HepG2 (cell line): Measurements from ENCODE around the gene GALNT16. TPM values are rescaled to one million over a fixed set of nuclear protein-coding genes. Genes with fewer than 3 reads are reported as not detected.

Experiments used
- ATAC-seq: fragments of 200-7000 bp; cut with Tn5 transposase; 3 replicates; pipeline ENCODE4 v1.9.1; 2020; ENCODE audit warnings: mild to moderate bottlenecking, moderate library complexity
- BruUV-seq: library from RNA; stranded (reverse); fragments of 400-500 nt; replicated peaks from 2 replicates; lab custom pipeline; 2021; lab: Mats Ljungman, UMichigan
- CTCF ChIA-PET: fragments of 300-600 bp; formaldehyde crosslinking; extraction: SDS; loops from one replicate; lab custom pipeline; 2021; ENCODE audit warnings: low total read pairs, inconsistent platforms, low intra/inter-chr PET ratio; lab: Yijun Ruan, JAX
- POLR2A ChIA-PET: fragments of 350-600 bp; sonication (Branson Sonifier 250); formaldehyde crosslinking; loops from one replicate; lab custom pipeline; 2020; ENCODE audit warnings: antibody characterized with exemption, inconsistent platforms; lab: Yijun Ruan, JAX
- DNase-seq: peaks from one replicate; pipeline ENCODE4 v3.0.0-alpha.2; 2015; ENCODE audit warnings: low spot score
- FAIRE-seq: peaks from 3 replicates; lab custom pipeline; 2011; peaks lifted over from hg19 to GRCh38; lab: Jason Lieb, UNC
- H2AFZ ChIP-seq: one replicate; pipeline ENCODE4 v1.6.1; 2011; ENCODE audit warnings: low read length, inconsistent platforms
- H3K27ac ChIP-seq: fragments of 300-600 bp; 3 replicates; pipeline ENCODE4 v1.8.0; 2011; ENCODE audit warnings: mixed run types, mild to moderate bottlenecking, mixed read lengths, low read length, inconsistent platforms; ENCODE audit not compliant: insufficient read depth; ENCODE audit errors: extremely low read length
- H3K27me3 ChIP-seq, 2 experiments: fragments of 200-600 bp in 1 of 2; 2 replicates in 1 of 2; 3 replicates in 1 of 2; pipeline versions ENCODE4 v1.6.0 to v1.8.0; 2011; ENCODE audit warnings: low read length in 2 of 2, mild to moderate bottlenecking in 2 of 2, moderate library complexity in 2 of 2, inconsistent platforms in 1 of 2; ENCODE audit not compliant: insufficient read depth in 2 of 2, control insufficient read depth in 1 of 2
- H3K36me3 ChIP-seq, 2 experiments: fragments of 200-600 bp in 1 of 2; replicated peaks in 1 of 2; 2 replicates in 1 of 2; 3 replicates in 1 of 2; pipeline versions ENCODE4 v1.5.1 to v1.8.0; 2011; ENCODE audit warnings: low read length in 2 of 2, inconsistent platforms in 1 of 2; ENCODE audit not compliant: insufficient read depth in 2 of 2, control insufficient read depth in 1 of 2
- H3K4me1 ChIP-seq: 2 replicates; pipeline ENCODE4 v1.5.1; 2012; ENCODE audit warnings: low read length, inconsistent platforms; ENCODE audit not compliant: insufficient read depth
- H3K4me2 ChIP-seq: 2 replicates; pipeline ENCODE4 v1.6.0; 2011; ENCODE audit warnings: low read depth, low read length, inconsistent platforms
- H3K4me3 ChIP-seq, 3 experiments: fragments of 200-600 bp in 1 of 3; sonication (generic), shearing (Covaris generic) in 1 of 3; replicated peaks in 1 of 3; 2 replicates each; pipeline ENCODE4 v1.5.1; 2011 to 2016; ENCODE audit warnings: low read length in 3 of 3, inconsistent platforms in 2 of 3, low read depth in 2 of 3, mild to moderate bottlenecking in 2 of 3, control low read depth in 1 of 3, mixed read lengths in 1 of 3; ENCODE audit not compliant: insufficient read depth in 1 of 3
- H3K79me2 ChIP-seq: one replicate; pipeline ENCODE4 v1.6.1; 2011; ENCODE audit warnings: low read length, inconsistent platforms; ENCODE audit not compliant: insufficient read depth
- H3K9ac ChIP-seq: 2 replicates; pipeline ENCODE4 v1.6.0; 2011; ENCODE audit warnings: mild to moderate bottlenecking, low read depth, low read length, inconsistent platforms; ENCODE audit not compliant: insufficient read depth
- H3K9me3 ChIP-seq: 2 replicates; pipeline ENCODE4 v1.5.1; 2012; ENCODE audit warnings: mild to moderate bottlenecking, low read length
- H4K20me1 ChIP-seq: 2 replicates; pipeline ENCODE4 v1.6.0; 2011; ENCODE audit warnings: inconsistent platforms, mild to moderate bottlenecking, low read length, moderate library complexity; ENCODE audit not compliant: insufficient read depth
- FOXP1 ChIP-seq, 2 experiments: fragments of 450-650 bp in 1 of 2; IDR thresholded peaks; 2 replicates each; pipeline ENCODE4 v1.6.1; 2017 to 2018; ENCODE audit warnings: antibody characterized with exemption in 1 of 2
- GLI4 ChIP-seq: sonication (generic); formaldehyde crosslinking; IDR thresholded peaks from 2 replicates; pipeline ENCODE4 v1.5.1; 2020; ENCODE audit warnings: missing genetic modification reagents, mild to moderate bottlenecking, moderate library complexity, borderline replicate concordance
- HNRNPL ChIP-seq: fragments of 200-400 bp; formaldehyde crosslinking; IDR thresholded peaks from 2 replicates; pipeline ENCODE4 v1.6.1; 2017; ENCODE audit warnings: mild to moderate bottlenecking, low read depth, low read length
- MXI1 ChIP-seq: IDR thresholded peaks from 3 replicates; pipeline ENCODE4 v1.6.1; 2012; ENCODE audit warnings: low read depth, low read length, inconsistent platforms, borderline replicate concordance
- REXO4 ChIP-seq: sonication (generic); formaldehyde crosslinking; IDR thresholded peaks from 2 replicates; pipeline ENCODE4 v1.8.0; 2022; ENCODE audit warnings: missing genetic modification reagents, mild to moderate bottlenecking, borderline replicate concordance
- SOX5 ChIP-seq: IDR thresholded peaks from 2 replicates; pipeline ENCODE4 v1.6.1; 2016; ENCODE audit warnings: borderline replicate concordance
- ZNF121 ChIP-seq: sonication (generic); formaldehyde crosslinking; IDR thresholded peaks from 2 replicates; pipeline ENCODE4 v1.5.0; 2020; ENCODE audit warnings: mild to moderate bottlenecking, missing genetic modification reagents
- ZNF530 ChIP-seq: sonication (generic); formaldehyde crosslinking; IDR thresholded peaks from 2 replicates; pipeline ENCODE4 v1.5.0; 2020; ENCODE audit warnings: low read depth, mild to moderate bottlenecking, missing genetic modification reagents
- ZNF703 ChIP-seq: sonication (generic); formaldehyde crosslinking; IDR thresholded peaks from 2 replicates; pipeline ENCODE4 v1.5.1; 2020; ENCODE audit warnings: missing genetic modification reagents, mild to moderate bottlenecking, moderate library complexity, borderline replicate concordance
- WGBS: methylation state at CpG from one replicate; pipeline ENCODE4 v1.1.6; 2017; ENCODE audit warnings: low lambda C conversion rate; 5-methylcytosine and 5-hydroxymethylcytosine counted together
- in situ Hi-C: cut with HindIII; loops from 2 replicates; pipeline ENCODE4 v1.10.0; 2017; ENCODE audit warnings: low pct_unique_long_range_greater_than_20kb; ENCODE audit not compliant: extremely low pct_ligation_motif_present
- intact Hi-C: fragments of 100-400 bp; cut with micrococcal nuclease; formaldehyde crosslinking; loops from one replicate; pipeline ENCODE4 v1.10.0; 2022; ENCODE audit not compliant: unreplicated experiment
- polyA plus RNA-seq, 8 experiments: library from polyadenylated mRNA; depleted of rRNA in 3 of 8; stranded (reverse) in 7 of 8; unstranded in 1 of 8; fragments of >200 nt; fragmentation: Illumina TruSeq in 4 of 8; extraction: Trizol in 4 of 8; gene quantifications; 2 replicates each; pipeline versions ENCODE4 v1.2.1 to v1.2.3, GENCODE V29; 2011 to 2016; ENCODE audit warnings: low read depth in 4 of 8, missing spikeins in 1 of 8, mixed read lengths in 1 of 8; ENCODE audit not compliant: insufficient read depth in 1 of 8
- total RNA-seq, 5 experiments: library from RNA; depleted of rRNA; stranded (reverse); fragments of >200 nt; fragmentation: Illumina TruSeq; extraction: Trizol; gene quantifications; 2 replicates each; pipeline ENCODE4 v1.2.3, GENCODE V29; 2016; ENCODE audit warnings: low read depth in 1 of 5
- TF ChIP-seq, protein P1 (sequence below): sonication (generic); formaldehyde crosslinking; IDR thresholded peaks from 2 replicates; pipeline ENCODE4 v1.5.0; 2020; ENCODE audit warnings: mild to moderate bottlenecking, missing genetic modification reagents, borderline replicate concordance
- TF ChIP-seq, protein P2 (sequence below): sonication (generic); formaldehyde crosslinking; IDR thresholded peaks from 2 replicates; pipeline ENCODE4 v1.4.0; 2020; ENCODE audit warnings: mild to moderate bottlenecking, missing genetic modification reagents
- TF ChIP-seq, protein P3 (sequence below): IDR thresholded peaks from 2 replicates; pipeline ENCODE4 v1.6.1; 2016; ENCODE audit warnings: mild to moderate bottlenecking, missing biosample characterization, missing genetic modification reagents

The GALNT16 gene
- total and polyA plus RNA-seq, 2 of the 13 experiments (the other 11 are each of a cell fraction or from before 2014, with no cell fraction given) = 0.54 to 0.82 TPM

DNA sequence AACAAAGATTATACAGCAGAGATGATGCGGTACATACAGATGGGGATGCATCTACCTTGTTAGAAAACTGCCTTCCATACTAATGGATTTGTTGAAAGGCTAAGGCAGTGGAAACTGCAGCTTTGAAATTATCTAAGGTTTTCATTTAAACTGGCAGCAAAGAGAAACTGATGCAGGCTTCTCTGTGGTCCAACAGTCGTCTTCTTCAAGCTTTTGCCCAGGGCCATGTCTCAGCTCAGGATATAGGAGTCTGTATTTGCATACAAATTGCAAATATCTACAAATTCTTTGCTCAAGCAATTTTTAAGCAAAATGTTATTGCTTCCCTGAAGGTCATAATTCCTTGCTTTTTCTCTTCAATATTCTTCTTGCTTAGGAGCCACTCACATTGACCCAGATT is 104.4 kb downstream of the GALNT16 start:
- H3K4me1 ChIP-seq = no peaks in the 10 kb centered on the region
- H3K4me2 ChIP-seq = no peak overlapping the region
- H3K36me3 ChIP-seq = no peaks in the 10 kb centered on the region
- H3K9me3 ChIP-seq = no peaks in the 10 kb centered on the region
- CTCF ChIA-PET = no interaction called here
- H3K79me2 ChIP-seq = no peaks in the 10 kb centered on the region
- in situ Hi-C loops (no loop called here), intact Hi-C loops (no loop called here)
- POLR2A ChIA-PET = no interaction called here
- no TSS peak for BruUV-seq
- no peak overlapping the region for H3K4me3 ChIP-seq
- TF ChIP-seq, protein P1, sequence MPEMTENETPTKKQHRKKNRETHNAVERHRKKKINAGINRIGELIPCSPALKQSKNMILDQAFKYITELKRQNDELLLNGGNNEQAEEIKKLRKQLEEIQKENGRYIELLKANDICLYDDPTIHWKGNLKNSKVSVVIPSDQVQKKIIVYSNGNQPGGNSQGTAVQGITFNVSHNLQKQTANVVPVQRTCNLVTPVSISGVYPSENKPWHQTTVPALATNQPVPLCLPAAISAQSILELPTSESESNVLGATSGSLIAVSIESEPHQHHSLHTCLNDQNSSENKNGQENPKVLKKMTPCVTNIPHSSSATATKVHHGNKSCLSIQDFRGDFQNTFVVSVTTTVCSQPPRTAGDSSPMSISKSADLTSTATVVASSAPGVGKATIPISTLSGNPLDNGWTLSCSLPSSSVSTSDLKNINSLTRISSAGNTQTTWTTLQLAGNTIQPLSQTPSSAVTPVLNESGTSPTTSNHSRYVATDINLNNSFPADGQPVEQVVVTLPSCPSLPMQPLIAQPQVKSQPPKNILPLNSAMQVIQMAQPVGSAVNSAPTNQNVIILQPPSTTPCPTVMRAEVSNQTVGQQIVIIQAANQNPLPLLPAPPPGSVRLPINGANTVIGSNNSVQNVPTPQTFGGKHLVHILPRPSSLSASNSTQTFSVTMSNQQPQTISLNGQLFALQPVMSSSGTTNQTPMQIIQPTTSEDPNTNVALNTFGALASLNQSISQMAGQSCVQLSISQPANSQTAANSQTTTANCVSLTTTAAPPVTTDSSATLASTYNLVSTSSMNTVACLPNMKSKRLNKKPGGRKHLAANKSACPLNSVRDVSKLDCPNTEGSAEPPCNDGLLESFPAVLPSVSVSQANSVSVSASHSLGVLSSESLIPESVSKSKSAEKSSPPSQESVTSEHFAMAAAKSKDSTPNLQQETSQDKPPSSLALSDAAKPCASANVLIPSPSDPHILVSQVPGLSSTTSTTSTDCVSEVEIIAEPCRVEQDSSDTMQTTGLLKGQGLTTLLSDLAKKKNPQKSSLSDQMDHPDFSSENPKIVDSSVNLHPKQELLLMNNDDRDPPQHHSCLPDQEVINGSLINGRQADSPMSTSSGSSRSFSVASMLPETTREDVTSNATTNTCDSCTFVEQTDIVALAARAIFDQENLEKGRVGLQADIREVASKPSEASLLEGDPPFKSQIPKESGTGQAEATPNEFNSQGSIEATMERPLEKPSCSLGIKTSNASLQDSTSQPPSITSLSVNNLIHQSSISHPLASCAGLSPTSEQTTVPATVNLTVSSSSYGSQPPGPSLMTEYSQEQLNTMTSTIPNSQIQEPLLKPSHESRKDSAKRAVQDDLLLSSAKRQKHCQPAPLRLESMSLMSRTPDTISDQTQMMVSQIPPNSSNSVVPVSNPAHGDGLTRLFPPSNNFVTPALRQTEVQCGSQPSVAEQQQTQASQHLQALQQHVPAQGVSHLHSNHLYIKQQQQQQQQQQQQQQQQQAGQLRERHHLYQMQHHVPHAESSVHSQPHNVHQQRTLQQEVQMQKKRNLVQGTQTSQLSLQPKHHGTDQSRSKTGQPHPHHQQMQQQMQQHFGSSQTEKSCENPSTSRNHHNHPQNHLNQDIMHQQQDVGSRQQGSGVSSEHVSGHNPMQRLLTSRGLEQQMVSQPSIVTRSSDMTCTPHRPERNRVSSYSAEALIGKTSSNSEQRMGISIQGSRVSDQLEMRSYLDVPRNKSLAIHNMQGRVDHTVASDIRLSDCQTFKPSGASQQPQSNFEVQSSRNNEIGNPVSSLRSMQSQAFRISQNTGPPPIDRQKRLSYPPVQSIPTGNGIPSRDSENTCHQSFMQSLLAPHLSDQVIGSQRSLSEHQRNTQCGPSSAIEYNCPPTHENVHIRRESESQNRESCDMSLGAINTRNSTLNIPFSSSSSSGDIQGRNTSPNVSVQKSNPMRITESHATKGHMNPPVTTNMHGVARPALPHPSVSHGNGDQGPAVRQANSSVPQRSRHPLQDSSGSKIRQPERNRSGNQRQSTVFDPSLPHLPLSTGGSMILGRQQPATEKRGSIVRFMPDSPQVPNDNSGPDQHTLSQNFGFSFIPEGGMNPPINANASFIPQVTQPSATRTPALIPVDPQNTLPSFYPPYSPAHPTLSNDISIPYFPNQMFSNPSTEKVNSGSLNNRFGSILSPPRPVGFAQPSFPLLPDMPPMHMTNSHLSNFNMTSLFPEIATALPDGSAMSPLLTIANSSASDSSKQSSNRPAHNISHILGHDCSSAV (CRISPR knock-in tag) = no peak
- no peak for TF ChIP-seq FOXP1 (IDR thresholded peaks at IDR 0.05)
- TF ChIP-seq FOXP1 (CRISPR knock-in tag; IDR thresholded peaks at IDR 0.05) = no peak
- no peak for TF ChIP-seq REXO4 (CRISPR knock-in tag)
- TF ChIP-seq MXI1 = no peak
- no peak for TF ChIP-seq GLI4 (CRISPR knock-in tag)
- no peak for TF ChIP-seq ZNF121 (CRISPR knock-in tag)
- no peak for TF ChIP-seq ZNF703
- no peak for TF ChIP-seq ZNF530 (CRISPR knock-in tag)
- no peak for TF ChIP-seq HNRNPL
- TF ChIP-seq, protein P2, sequence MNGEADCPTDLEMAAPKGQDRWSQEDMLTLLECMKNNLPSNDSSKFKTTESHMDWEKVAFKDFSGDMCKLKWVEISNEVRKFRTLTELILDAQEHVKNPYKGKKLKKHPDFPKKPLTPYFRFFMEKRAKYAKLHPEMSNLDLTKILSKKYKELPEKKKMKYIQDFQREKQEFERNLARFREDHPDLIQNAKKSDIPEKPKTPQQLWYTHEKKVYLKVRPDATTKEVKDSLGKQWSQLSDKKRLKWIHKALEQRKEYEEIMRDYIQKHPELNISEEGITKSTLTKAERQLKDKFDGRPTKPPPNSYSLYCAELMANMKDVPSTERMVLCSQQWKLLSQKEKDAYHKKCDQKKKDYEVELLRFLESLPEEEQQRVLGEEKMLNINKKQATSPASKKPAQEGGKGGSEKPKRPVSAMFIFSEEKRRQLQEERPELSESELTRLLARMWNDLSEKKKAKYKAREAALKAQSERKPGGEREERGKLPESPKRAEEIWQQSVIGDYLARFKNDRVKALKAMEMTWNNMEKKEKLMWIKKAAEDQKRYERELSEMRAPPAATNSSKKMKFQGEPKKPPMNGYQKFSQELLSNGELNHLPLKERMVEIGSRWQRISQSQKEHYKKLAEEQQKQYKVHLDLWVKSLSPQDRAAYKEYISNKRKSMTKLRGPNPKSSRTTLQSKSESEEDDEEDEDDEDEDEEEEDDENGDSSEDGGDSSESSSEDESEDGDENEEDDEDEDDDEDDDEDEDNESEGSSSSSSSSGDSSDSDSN (CRISPR knock-in tag) = no peak
- TF ChIP-seq, protein P3, sequence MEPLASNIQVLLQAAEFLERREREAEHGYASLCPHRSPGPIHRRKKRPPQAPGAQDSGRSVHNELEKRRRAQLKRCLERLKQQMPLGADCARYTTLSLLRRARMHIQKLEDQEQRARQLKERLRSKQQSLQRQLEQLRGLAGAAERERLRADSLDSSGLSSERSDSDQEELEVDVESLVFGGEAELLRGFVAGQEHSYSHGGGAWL (CRISPR knock-in tag) = no peak
- no peak for TF ChIP-seq SOX5
- FAIRE-seq (no peak), ATAC-seq (no peak), DNase-seq (no peak)
- H3K27me3 ChIP-seq = no peaks in the 10 kb centered on the region
- H2AFZ ChIP-seq = no peak overlapping the region
- H3K9ac ChIP-seq = no peak overlapping the region
- 61% methylated on average over 2 of the region's 2 CpGs for WGBS
- no peak overlapping the region for H3K27ac ChIP-seq
- no peaks in the 10 kb centered on the region for H4K20me1 ChIP-seq
